IMR-90 (cell line): Measurements from ENCODE around the gene KRTAP9-3. TPM values are rescaled to one million over a fixed set of nuclear protein-coding genes. Genes with fewer than 3 reads are reported as not detected.
"Not testable (repeated sequence)": the region's sequence is repeated elsewhere in the genome, so short reads cannot be mapped to it uniquely, and the experiment has no call there.

Experiments used
- ATAC-seq: fragments of 200-7000 bp; cut with Tn5 transposase; 2 replicates; pipeline ENCODE4 v1.9.1; 2020; ENCODE audit warnings: low read depth, mild to moderate bottlenecking, moderate library complexity
- BruUV-seq: library from RNA; stranded (reverse); fragments of 400-500 nt; replicated peaks from 2 replicates; lab custom pipeline; 2021; lab: Mats Ljungman, UMichigan
- CTCF ChIA-PET: fragments of 300-600 bp; formaldehyde crosslinking; extraction: SDS; loops from one replicate; lab custom pipeline; 2021; ENCODE audit warnings: antibody characterized with exemption; lab: Yijun Ruan, JAX
- POLR2A ChIA-PET: fragments of 300-600 bp; sonication (Branson Sonifier 250); formaldehyde crosslinking; loops from one replicate; lab custom pipeline; 2022; ENCODE audit warnings: antibody characterized with exemption; ENCODE audit not compliant: unreplicated experiment; lab: Charles Lee
- DNase-seq: peaks from one replicate; pipeline ENCODE4 v3.0.0; 2013
- H2AFZ ChIP-seq: replicated peaks from 2 replicates; pipeline ENCODE3; 2013; ENCODE audit warnings: low read length, mild to moderate bottlenecking; ENCODE audit not compliant: poor library complexity
- H2AK5ac ChIP-seq: 2 replicates; pipeline ENCODE4 v1.6.1; 2013; ENCODE audit warnings: low read depth, low read length, inconsistent platforms
- H2AK9ac ChIP-seq: replicated peaks from 2 replicates; pipeline ENCODE3; 2013; ENCODE audit warnings: mild to moderate bottlenecking, low read depth, low read length, moderate library complexity; ENCODE audit not compliant: poor library complexity
- H2BK120ac ChIP-seq: 2 replicates; pipeline ENCODE4 v1.6.1; 2013; ENCODE audit warnings: low read depth, low read length, inconsistent platforms
- H2BK15ac ChIP-seq: 3 replicates; pipeline ENCODE4 v1.6.1; 2013; ENCODE audit warnings: low read depth, low read length, inconsistent platforms
- H2BK20ac ChIP-seq: 2 replicates; pipeline ENCODE4 v1.6.1; 2013; ENCODE audit warnings: low read depth, mild to moderate bottlenecking, inconsistent platforms, low read length, moderate library complexity
- H2BK5ac ChIP-seq: 2 replicates; pipeline ENCODE4 v1.6.1; 2013; ENCODE audit warnings: mild to moderate bottlenecking, low read depth, low read length, inconsistent platforms; ENCODE audit not compliant: poor library complexity, severe bottlenecking
- H3K14ac ChIP-seq: replicated peaks from 2 replicates; pipeline ENCODE4 v1.6.1; 2013; ENCODE audit warnings: low read depth, low read length, inconsistent platforms
- H3K18ac ChIP-seq: 2 replicates; pipeline ENCODE4 v1.6.1; 2013; ENCODE audit warnings: low read depth, low read length, control low read depth
- H3K23ac ChIP-seq: 2 replicates; pipeline ENCODE4 v1.6.1; 2013; ENCODE audit warnings: low read depth, low read length, inconsistent platforms
- H3K27ac ChIP-seq: 2 replicates; pipeline ENCODE4 v1.5.1; 2013; ENCODE audit warnings: mild to moderate bottlenecking, control low read depth, low read length; ENCODE audit not compliant: insufficient read depth
- H3K27me3 ChIP-seq: 2 replicates; pipeline ENCODE4 v1.6.1; 2013; ENCODE audit warnings: low read length; ENCODE audit not compliant: control insufficient read depth, insufficient read depth
- H3K36me3 ChIP-seq: 2 replicates; pipeline ENCODE4 v1.6.1; 2013; ENCODE audit warnings: low read length, mixed read lengths; ENCODE audit not compliant: control insufficient read depth, insufficient read depth
- H3K4ac ChIP-seq: 2 replicates; pipeline ENCODE4 v1.6.1; 2013; ENCODE audit warnings: low read depth, low read length, inconsistent platforms
- H3K4me1 ChIP-seq: 2 replicates; pipeline ENCODE4 v1.6.1; 2013; ENCODE audit warnings: low read length, mixed read lengths; ENCODE audit not compliant: control insufficient read depth, insufficient read depth
- H3K4me2 ChIP-seq: 2 replicates; pipeline ENCODE4 v1.6.1; 2013; ENCODE audit warnings: low read depth, mild to moderate bottlenecking, control low read depth, low read length, moderate library complexity
- H3K4me3 ChIP-seq: 2 replicates; pipeline ENCODE4 v1.5.1; 2013; ENCODE audit warnings: low read depth, mild to moderate bottlenecking, control low read depth, low read length, moderate library complexity; ENCODE audit not compliant: insufficient read depth
- H3K56ac ChIP-seq: 2 replicates; pipeline ENCODE4 v1.6.1; 2013; ENCODE audit warnings: low read length, inconsistent platforms; ENCODE audit not compliant: insufficient read depth; ENCODE audit errors: extremely low read depth
- H3K79me1 ChIP-seq, 2 experiments: 2 replicates each; pipeline ENCODE4 v1.6.1; 2013; ENCODE audit warnings: low read length in 2 of 2, inconsistent platforms in 1 of 2, low read depth in 1 of 2
- H3K9ac ChIP-seq: 2 replicates; pipeline ENCODE4 v1.6.1; 2013; ENCODE audit warnings: low read depth, low read length, control low read depth
- H3K9me1 ChIP-seq: 2 replicates; pipeline ENCODE4 v1.6.1; 2013; ENCODE audit warnings: low read length, inconsistent platforms; ENCODE audit not compliant: insufficient read depth
- H3K9me3 ChIP-seq: 2 replicates; pipeline ENCODE4 v1.6.1; 2013; ENCODE audit warnings: low read length; ENCODE audit not compliant: control insufficient read depth, insufficient read depth
- H4K20me1 ChIP-seq: 2 replicates; pipeline ENCODE4 v1.6.1; 2013; ENCODE audit warnings: low read length, inconsistent platforms; ENCODE audit not compliant: insufficient read depth
- H4K5ac ChIP-seq: 2 replicates; pipeline ENCODE4 v1.6.1; 2013; ENCODE audit warnings: mild to moderate bottlenecking, low read depth, low read length, control low read depth
- H4K8ac ChIP-seq, 2 experiments: 2 replicates each; pipeline ENCODE4 v1.6.1; 2013; ENCODE audit warnings: low read depth in 2 of 2, low read length in 2 of 2, control low read depth in 1 of 2, inconsistent platforms in 1 of 2
- H4K91ac ChIP-seq: 2 replicates; pipeline ENCODE4 v1.6.1; 2013; ENCODE audit warnings: low read depth, low read length, inconsistent platforms; ENCODE audit not compliant: insufficient read depth
- WGBS, 2 experiments: methylation state at CpG; one replicate each; pipeline versions ENCODE4 v1.1.5 to v1.1.7; 2013; ENCODE audit warnings: missing lambda C conversion rate in 2 of 2; ENCODE audit not compliant: insufficient read length in 1 of 2; ENCODE audit errors: extremely low coverage in 2 of 2; 5-methylcytosine and 5-hydroxymethylcytosine counted together
- dilution Hi-C: fragments of 300-500 bp; cut with HindIII; formaldehyde crosslinking; loops from one replicate; pipeline ENCODE4 v1.14.3; 2018; ENCODE audit warnings: low sequenced_read_pairs; ENCODE audit not compliant: unreplicated experiment
- in situ Hi-C: fragments of 300-500 bp; cut with MboI; formaldehyde crosslinking; loops from 3 replicates; pipeline ENCODE4 v1.14.3; 2019; ENCODE audit warnings: low sequenced_read_pairs, inconsistent platforms, mixed read lengths
- intact Hi-C: fragments of 100-400 bp; cut with micrococcal nuclease; formaldehyde crosslinking; loops from 2 replicates; pipeline ENCODE4 v1.10.0; 2022
- polyA plus RNA-seq, 3 experiments: library from polyadenylated mRNA; depleted of rRNA; stranded (reverse); fragments of >200 nt; gene quantifications; 2 replicates each; pipeline ENCODE4 v1.2.3, GENCODE V29; 2012; ENCODE audit warnings: low replicate concordance in 1 of 3
- total RNA-seq: library from RNA; depleted of rRNA; stranded (reverse); fragments of >200 nt; gene quantifications from 2 replicates; pipeline ENCODE4 v1.2.3, GENCODE V29; 2012

Gene KRTAP9-3
- total and polyA plus RNA-seq, 2 of the 4 experiments (the other 2 are of a cell fraction) = not detected

DNA sequence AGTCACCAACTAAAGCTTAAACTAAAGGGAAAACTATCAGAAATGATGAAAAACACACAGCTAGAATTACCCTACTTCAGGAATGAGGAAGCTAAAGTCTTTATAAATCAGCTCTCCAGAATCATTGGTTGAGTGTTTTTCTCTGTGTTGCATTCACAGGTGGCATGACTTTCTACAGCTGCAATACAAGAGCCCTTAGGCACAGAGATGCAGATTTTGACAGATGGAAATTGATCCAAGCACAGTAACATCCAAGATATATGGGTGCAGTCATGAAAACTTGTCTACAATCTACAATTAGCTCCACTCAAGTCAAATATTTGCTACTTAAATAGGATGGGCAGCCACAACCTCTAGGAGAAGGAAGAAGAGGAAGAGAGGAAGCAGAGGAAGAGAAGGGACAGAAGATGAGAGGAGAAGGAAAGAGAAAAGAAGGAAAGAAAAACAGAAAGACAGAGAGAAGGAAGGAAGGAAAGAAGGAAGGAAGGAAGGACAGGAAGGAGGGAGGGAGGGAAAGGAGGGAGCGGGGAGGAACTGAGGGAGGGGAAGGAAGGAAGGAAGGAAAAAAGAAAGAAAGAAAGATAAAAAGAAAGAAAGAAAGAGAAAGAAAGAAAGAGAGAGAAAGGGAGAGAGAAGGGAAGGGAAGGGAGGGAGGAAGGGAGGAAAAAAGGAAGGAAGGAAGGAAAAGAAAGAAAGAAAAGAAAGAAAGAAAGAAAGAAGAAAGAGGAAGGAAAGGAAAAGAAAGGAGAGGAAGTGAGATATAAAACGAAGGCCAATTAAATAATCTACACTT, 14.9 kb downstream of the KRTAP9-3 start:
- not testable (repeated sequence) for BruUV-seq

DNA sequence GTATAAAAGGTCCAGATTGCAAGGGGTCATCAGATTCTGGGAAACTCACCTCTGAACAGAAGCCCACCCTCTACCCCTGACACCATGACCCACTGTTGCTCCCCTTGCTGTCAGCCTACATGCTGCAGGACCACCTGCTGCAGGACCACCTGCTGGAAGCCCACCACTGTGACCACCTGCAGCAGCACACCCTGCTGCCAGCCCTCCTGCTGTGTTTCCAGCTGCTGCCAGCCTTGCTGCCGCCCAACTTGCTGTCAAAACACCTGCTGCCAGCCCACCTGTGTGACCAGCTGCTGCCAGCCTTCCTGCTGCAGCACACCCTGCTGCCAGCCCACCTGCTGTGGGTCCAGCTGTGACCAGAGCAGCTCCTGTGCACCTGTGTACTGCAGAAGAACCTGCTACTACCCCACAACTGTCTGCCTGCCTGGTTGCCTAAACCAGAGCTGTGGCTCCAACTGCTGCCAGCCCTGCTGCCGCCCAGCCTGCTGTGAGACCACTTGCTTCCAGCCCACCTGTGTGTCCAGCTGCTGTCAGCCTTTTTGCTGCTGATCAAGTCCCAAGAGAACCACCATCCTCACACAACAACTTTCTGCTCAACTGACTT, 17.5 kb downstream of the KRTAP9-3 start, which contains the start of gene KRTAP9-4:
Gene KRTAP9-4 (plus strand): TSS at position 51 of the 604 bp plus-strand sequence. CDS start 34 bp downstream, at position 85.
- H3K79me1 ChIP-seq, CTCF ChIA-PET, H4K20me1 ChIP-seq, intact Hi-C loops, H3K4me2 ChIP-seq, H2AK9ac ChIP-seq, H2BK120ac ChIP-seq, H2BK15ac ChIP-seq, H4K5ac ChIP-seq, H3K14ac ChIP-seq, BruUV-seq, ATAC-seq, H3K56ac ChIP-seq, H3K4ac ChIP-seq, H3K27ac ChIP-seq, DNase-seq, H2BK20ac ChIP-seq, H4K91ac ChIP-seq, H3K18ac ChIP-seq, H3K9ac ChIP-seq, in situ Hi-C loops, H3K4me3 ChIP-seq, H3K9me3 ChIP-seq, H4K8ac ChIP-seq, H2AK5ac ChIP-seq, POLR2A ChIA-PET, H3K9me1 ChIP-seq, H2BK5ac ChIP-seq, H3K36me3 ChIP-seq, H3K23ac ChIP-seq, H2AFZ ChIP-seq, H3K4me1 ChIP-seq, dilution Hi-C loops: not testable (repeated sequence)
- peaks cover 22% of the 10 kb centered on the region for H3K27me3 ChIP-seq
- no CpG with 5 or more reads among the region's 2 CpGs for WGBS, 2 experiments

More for the DNA sequence above, 14.9 kb downstream of the KRTAP9-3 start:
- H3K9ac ChIP-seq, H3K4me3 ChIP-seq, H3K4ac ChIP-seq, H3K9me1 ChIP-seq, H2BK15ac ChIP-seq, H4K5ac ChIP-seq, intact Hi-C loops, H3K9me3 ChIP-seq, ATAC-seq, H3K56ac ChIP-seq, H3K23ac ChIP-seq, in situ Hi-C loops, H2AK5ac ChIP-seq, H3K4me1 ChIP-seq, CTCF ChIA-PET, DNase-seq, H3K4me2 ChIP-seq, POLR2A ChIA-PET, H4K20me1 ChIP-seq, H2BK120ac ChIP-seq, H2AFZ ChIP-seq, H3K27ac ChIP-seq, H3K36me3 ChIP-seq, H3K18ac ChIP-seq, H4K91ac ChIP-seq, H3K79me1 ChIP-seq, H2AK9ac ChIP-seq, H2BK20ac ChIP-seq, dilution Hi-C loops, H2BK5ac ChIP-seq, H4K8ac ChIP-seq, H3K14ac ChIP-seq: not testable (repeated sequence)
- 91% methylated on average over 1 of the region's 2 CpGs; no CpG with 5 or more reads in 1 of the 2 experiments for WGBS, 2 experiments
- H3K27me3 ChIP-seq = peaks cover 10% of the 10 kb centered on the region
